Mucosa of descending colon (tissue), 3 donors: ENCODE results near the gene ALDOB. TPM values are rescaled to one million over a fixed set of nuclear protein-coding genes. Genes with fewer than 3 reads are reported as not detected.

ENCODE experiments used
- ATAC-seq: fragments of 200-7000 bp; cut with Tn5 transposase; one replicate; pipeline ENCODE4 v1.9.1; 2020; ENCODE audit warnings: mild to moderate bottlenecking, moderate library complexity
- DNase-seq, 3 donors: peaks; one replicate each; pipeline ENCODE4 v3.0.0-alpha.2; 2020
- H3K36me3 ChIP-seq: fragments of 200-600 bp; one replicate; pipeline ENCODE4 v1.8.0; 2021; ENCODE audit warnings: low read depth, mild to moderate bottlenecking
- H3K4me1 ChIP-seq: fragments of 200-600 bp; one replicate; pipeline ENCODE4 v1.8.0; 2021; ENCODE audit warnings: low read depth, mild to moderate bottlenecking
- H3K4me3 ChIP-seq: fragments of 200-600 bp; one replicate; pipeline ENCODE4 v1.8.0; 2021; ENCODE audit warnings: mild to moderate bottlenecking
- H3K9me3 ChIP-seq: fragments of 200-600 bp; one replicate; pipeline ENCODE4 v1.8.0; 2021; ENCODE audit warnings: mild to moderate bottlenecking
- CTCF ChIP-seq: fragments of 200-600 bp; IDR thresholded peaks from one replicate; pipeline ENCODE4 v1.8.0; 2022; ENCODE audit warnings: antibody characterized with exemption, mild to moderate bottlenecking
- intact Hi-C, 2 donors: fragments of 100-400 bp; cut with DNase I in 1 of 2; cut with micrococcal nuclease in 1 of 2; formaldehyde crosslinking; loops; one replicate each; pipeline versions ENCODE4 v1.11.0 to v1.11.1; 2022; cut with DNase I, micrococcal nuclease
- total RNA-seq, 3 donors: library from RNA; stranded (reverse); fragmentation: NEBNext Ultra II Directional in 2 of 3; extraction: Animal tissue kit (Norgen Biotek cat#: 25700) in 2 of 3; gene quantifications; one replicate each; pipeline versions ENCODE4 v1.2.1 to v1.2.4, GENCODE V29; 2021 to 2023
- donor health status: DM: no; HTN: no; CAD: no; lungs with moderate emphysema.
- donor health status: DM: no; HTN: no; CAD: no.
- donor health status: DM: no; HTN: yes; CAD: no.

ALDOB gene
- total RNA-seq, 3 donors from 2014 or later: 1.6 to 13.8 (median 3.0) TPM

- intact Hi-C loops: no loop called here
- H3K4me3 ChIP-seq: no peak overlapping the region
- no peak for TF ChIP-seq CTCF
- ATAC-seq (no peak), DNase-seq (no peak)
- H3K9me3 ChIP-seq: no peaks in the 10 kb centered on the region
- H3K36me3 ChIP-seq: no peaks in the 10 kb centered on the region
- no peaks in the 10 kb centered on the region for H3K4me1 ChIP-seq
Measured at GRCh38 chr9:101433229-101433628, 2.3 kb downstream of the ALDOB start.

- intact Hi-C loops: no loop called here
- H3K4me3 ChIP-seq: no peak overlapping the region
- no peaks in the 10 kb centered on the region for H3K36me3 ChIP-seq
- DNase-seq (no peak), ATAC-seq (no peak)
- H3K9me3 ChIP-seq: no peaks in the 10 kb centered on the region
- TF ChIP-seq CTCF: no peak
- no peaks in the 10 kb centered on the region for H3K4me1 ChIP-seq
Measured at GRCh38 chr9:101432740-101433139, 2.8 kb downstream of the ALDOB start.

GRCh38 chr9:101432171-101432570, 3.4 kb downstream of the ALDOB start:
- H3K4me3 ChIP-seq: no peak overlapping the region
- ATAC-seq (no peak), DNase-seq (no peak)

GRCh38 chr9:101429736-101430135, 5.8 kb downstream of the ALDOB start:
- H3K4me1 ChIP-seq: no peaks in the 10 kb centered on the region
- DNase-seq: no peak
- intact Hi-C loops: no loop called here
- no peak for TF ChIP-seq CTCF
- no peaks in the 10 kb centered on the region for H3K9me3 ChIP-seq
- H3K4me3 ChIP-seq: no peak overlapping the region
- H3K36me3 ChIP-seq: no peaks in the 10 kb centered on the region
- ATAC-seq: no peak

More at GRCh38 chr9:101432171-101432570, 3.4 kb downstream of the ALDOB start:
- Histone ChIP-seq H3K36me3 (no peaks in the 10 kb centered on the region), H3K4me1 (no peaks in the 10 kb centered on the region), H3K9me3 (no peaks in the 10 kb centered on the region)
- intact Hi-C loops: no loop called here
- no peak for TF ChIP-seq CTCF

GRCh38 chr9:101428909-101429308, 6.7 kb downstream of the ALDOB start:
- ATAC-seq (no peak), DNase-seq (no peak)
- no peak overlapping the region for H3K4me3 ChIP-seq
- H3K9me3 ChIP-seq: no peaks in the 10 kb centered on the region
- intact Hi-C loops: no loop called here
- H3K4me1 ChIP-seq: no peaks in the 10 kb centered on the region
- no peak for TF ChIP-seq CTCF
- no peaks in the 10 kb centered on the region for H3K36me3 ChIP-seq

- no peaks in the 10 kb centered on the region for H3K9me3 ChIP-seq
- TF ChIP-seq CTCF: no peak
- ATAC-seq (peak; percentile 80), DNase-seq (no peak)
- no peak overlapping the region for H3K4me3 ChIP-seq
- no peaks in the 10 kb centered on the region for H3K36me3 ChIP-seq
- intact Hi-C loops: no loop called here
- no peaks in the 10 kb centered on the region for H3K4me1 ChIP-seq
Measured at GRCh38 chr9:101427957-101428655, 7.5 kb downstream of the ALDOB start.
